Body of pancreas (tissue), 4 donors: Measurements from ENCODE around the gene BRD3OS. TPM values are rescaled to one million over a fixed set of nuclear protein-coding genes. Genes with fewer than 3 reads are reported as not detected.
A peak's percentile ranks its signal among the peaks of the same experiment; 100 is the strongest.
"Not testable (repeated sequence)": the region's sequence is repeated elsewhere in the genome, so short reads cannot be mapped to it uniquely, and the experiment has no call there.

ENCODE experiments used
- ATAC-seq: fragments of 150-250 bp; one replicate; pipeline ENCODE4 v1.9.1; 2016
- DNase-seq, 4 donors: peaks; one replicate each; pipeline ENCODE4 v3.0.0-alpha.2; 2019
- H3K27ac ChIP-seq, 4 donors: fragments of 200-600 bp; sonication (generic); 1 replicate in 3 of 4; 2 replicates in 1 of 4; pipeline versions ENCODE4 v1.5.1 to v1.6.1; 2016 to 2019; ENCODE audit warnings: mild to moderate bottlenecking in 1 of 4, mixed read lengths in 1 of 4, moderate library complexity in 1 of 4
- H3K27me3 ChIP-seq, 2 donors: fragments of 200-600 bp; sonication (generic); one replicate each; pipeline ENCODE4 v1.6.0; 2016; ENCODE audit warnings: mild to moderate bottlenecking in 1 of 2
- H3K36me3 ChIP-seq, 2 donors: fragments of 200-600 bp; sonication (generic); replicated peaks in 1 of 2; 2 replicates each; pipeline ENCODE4 v1.5.1; 2016; ENCODE audit warnings: low read depth in 2 of 2; ENCODE audit not compliant: insufficient read depth in 1 of 2
- H3K4me1 ChIP-seq: fragments of 200-600 bp; sonication (generic); one replicate; pipeline ENCODE4 v1.6.0; 2016
- H3K4me3 ChIP-seq, 2 donors: fragments of 200-600 bp; sonication (generic); 1 replicate in 1 of 2; 2 replicates in 1 of 2; pipeline ENCODE4 v1.5.1; 2016 to 2019
- H3K9me3 ChIP-seq, 3 donors: fragments of 200-600 bp; sonication (generic); 1 replicate in 2 of 3; 2 replicates in 1 of 3; pipeline ENCODE4 v1.5.1; 2016
- POLR2A ChIP-seq, 3 donors: fragments of 450-650 bp; IDR thresholded peaks; one replicate each; pipeline ENCODE4 v1.6.1; 2016; ENCODE audit warnings: antibody characterized with exemption in 3 of 3, mild to moderate bottlenecking in 2 of 3
- WGBS, 2 donors: methylation state at CpG; one replicate each; pipeline ENCODE4 v1.1.5; 2017; 5-methylcytosine and 5-hydroxymethylcytosine counted together
- intact Hi-C: fragments of 100-400 bp; cut with DNase I; formaldehyde crosslinking; loops from one replicate; pipeline ENCODE4 v1.15.1; 2023
- total RNA-seq, 2 donors: library from RNA; depleted of rRNA; stranded (reverse); fragments of >200 nt; gene quantifications; one replicate each; pipeline ENCODE4 v1.1.0, GENCODE V29; 2016
- TF ChIP-seq, protein P1 (sequence below), 7 experiments: fragments of 450-650 bp in 4 of 7; fragments of 200-600 bp in 3 of 7; sonication (generic) in 3 of 7; IDR thresholded peaks; one replicate each; pipeline ENCODE4 v1.5.1; 2016 to 2019; ENCODE audit warnings: antibody characterized with exemption in 7 of 7

BRD3OS gene
- total RNA-seq, 2 donors from 2014 or later: 7.3 to 9.6 TPM

DNA sequence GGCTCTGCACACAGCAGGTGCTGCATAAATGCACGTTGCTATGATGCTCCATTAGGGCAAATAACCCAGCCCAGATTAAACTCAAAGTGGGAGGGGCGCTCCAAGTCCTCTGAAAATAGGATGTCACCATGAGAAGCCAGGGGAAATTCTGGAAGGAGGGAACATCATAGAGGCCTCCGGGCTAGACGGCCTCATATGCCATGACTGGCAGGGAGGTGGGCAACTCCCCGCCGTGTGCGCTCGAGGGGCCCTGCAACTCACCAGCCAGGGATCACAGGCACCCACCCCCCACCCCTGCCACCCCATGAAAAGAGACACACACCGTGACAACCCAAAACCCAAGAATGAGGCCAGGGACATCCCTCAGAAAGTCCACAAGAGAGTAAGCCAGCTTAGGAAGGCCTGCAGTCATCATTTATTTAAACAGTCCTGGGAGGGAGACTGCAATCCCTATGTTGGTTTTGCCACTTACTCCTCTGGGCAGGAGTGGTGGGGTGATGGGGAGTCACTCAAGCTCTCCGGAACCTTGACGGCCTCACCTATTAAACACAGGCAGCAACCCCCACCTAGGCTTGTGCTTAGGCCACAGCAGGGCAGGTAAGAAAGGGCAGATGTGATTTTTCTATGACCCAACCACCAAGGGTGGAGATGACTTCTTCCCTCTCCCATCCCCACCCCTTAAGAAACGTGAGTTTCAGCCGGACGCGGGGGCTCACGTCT, 37.2 kb upstream of the BRD3OS start:
- TF ChIP-seq, protein P1, sequence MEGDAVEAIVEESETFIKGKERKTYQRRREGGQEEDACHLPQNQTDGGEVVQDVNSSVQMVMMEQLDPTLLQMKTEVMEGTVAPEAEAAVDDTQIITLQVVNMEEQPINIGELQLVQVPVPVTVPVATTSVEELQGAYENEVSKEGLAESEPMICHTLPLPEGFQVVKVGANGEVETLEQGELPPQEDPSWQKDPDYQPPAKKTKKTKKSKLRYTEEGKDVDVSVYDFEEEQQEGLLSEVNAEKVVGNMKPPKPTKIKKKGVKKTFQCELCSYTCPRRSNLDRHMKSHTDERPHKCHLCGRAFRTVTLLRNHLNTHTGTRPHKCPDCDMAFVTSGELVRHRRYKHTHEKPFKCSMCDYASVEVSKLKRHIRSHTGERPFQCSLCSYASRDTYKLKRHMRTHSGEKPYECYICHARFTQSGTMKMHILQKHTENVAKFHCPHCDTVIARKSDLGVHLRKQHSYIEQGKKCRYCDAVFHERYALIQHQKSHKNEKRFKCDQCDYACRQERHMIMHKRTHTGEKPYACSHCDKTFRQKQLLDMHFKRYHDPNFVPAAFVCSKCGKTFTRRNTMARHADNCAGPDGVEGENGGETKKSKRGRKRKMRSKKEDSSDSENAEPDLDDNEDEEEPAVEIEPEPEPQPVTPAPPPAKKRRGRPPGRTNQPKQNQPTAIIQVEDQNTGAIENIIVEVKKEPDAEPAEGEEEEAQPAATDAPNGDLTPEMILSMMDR (IDR thresholded peaks at IDR 0.05): no peak
- Histone ChIP-seq H3K4me3 (no peak overlapping the region), H3K4me1 (peaks cover 70% of the 10 kb centered on the region), H3K36me3 (no peaks in the 10 kb centered on the region), H3K27me3 (no peaks in the 10 kb centered on the region), H3K27ac (peak overlapping the region in 2 of 4 donors; percentile 38 to 43), H3K9me3 (no peaks in the 10 kb centered on the region)
- DNase-seq: peak in 1 of 4 donors; percentile 46
- ATAC-seq: no peak
- intact Hi-C loops: no loop called here
- 69 to 75% methylated on average over 13 to 16 of the region's 16 CpGs for WGBS, 2 donors

GRCh38 chr9:133988771-133989170, 36.5 kb upstream of the BRD3OS start:
- H3K4me3 ChIP-seq, intact Hi-C loops, H3K27me3 ChIP-seq, H3K36me3 ChIP-seq, H3K9me3 ChIP-seq, ATAC-seq, DNase-seq: not testable (repeated sequence)
- Histone ChIP-seq H3K4me1 (peaks cover 76% of the 10 kb centered on the region), H3K27ac (peak overlapping the region in 2 of 4 donors; percentile 38 to 43)
- 72 to 79% methylated on average over 14 of the region's 14 CpGs for WGBS, 2 donors

- WGBS, 2 donors: 37 to 38% methylated on average over 19 to 23 of the region's 24 CpGs
- Histone ChIP-seq H3K4me3 (no peak overlapping the region), H3K9me3 (no peaks in the 10 kb centered on the region), H3K4me1 (peaks cover 73% of the 10 kb centered on the region), H3K36me3 (no peaks in the 10 kb centered on the region), H3K27ac (peak overlapping the region; percentile 76 to 97 (median 88)), H3K27me3 (no peaks in the 10 kb centered on the region)
- DNase-seq (no peak), ATAC-seq (no peak)
- TF ChIP-seq, protein P1 (IDR thresholded peaks at IDR 0.05): no peak
- TF ChIP-seq POLR2A (IDR thresholded peaks at IDR 0.05): no peak
- intact Hi-C loops: no loop called here
These were observed 35.5 kb upstream of the BRD3OS start for GRCh38 chr9:133989625-133990365.

GRCh38 chr9:133990366-133991213, 34.7 kb upstream of the BRD3OS start:
- Histone ChIP-seq H3K9me3 (no peaks in the 10 kb centered on the region), H3K4me1 (peaks cover 65% of the 10 kb centered on the region), H3K27ac (peak overlapping the region; percentile 76 to 97 (median 88)), H3K36me3 (no peaks in the 10 kb centered on the region), H3K27me3 (no peaks in the 10 kb centered on the region), H3K4me3 (peak overlapping the region; percentile 26 to 37)
- TF ChIP-seq, protein P1 (IDR thresholded peaks at IDR 0.05): peak in 1 of 7 experiments; percentile 3
- peak; percentile 68 to 85 (median 77) for TF ChIP-seq POLR2A (IDR thresholded peaks at IDR 0.05)
- DNase-seq (peak; percentile 82 to 93 (median 92)), ATAC-seq (peak; percentile 47)
- 11 to 15% methylated on average over 8 to 31 of the region's 31 CpGs for WGBS, 2 donors
- intact Hi-C loops: no loop called here
